Activated naive CD8-positive, alpha-beta T cell treated with anti-CD3 and anti-CD28 coated beads for 36 hours (primary cell): ENCODE results near the gene MAGEA9. TPM values are rescaled to one million over a fixed set of nuclear protein-coding genes. Genes with fewer than 3 reads are reported as not detected.
"Not testable (repeated sequence)": the region's sequence is repeated elsewhere in the genome, so short reads cannot be mapped to it uniquely, and the experiment has no call there.

Source experiments
- DNase-seq: peaks from one replicate; pipeline ENCODE4 v3.0.0; 2021
- H3K27ac Mint-ChIP-seq: one replicate; pipeline ENCODE4 v1.8.0; 2022; ENCODE audit warnings: mild to moderate bottlenecking, moderate library complexity, mixed read lengths
- H3K27me3 Mint-ChIP-seq: one replicate; pipeline ENCODE4 v1.8.0; 2022; ENCODE audit warnings: mild to moderate bottlenecking, mixed read lengths
- H3K36me3 Mint-ChIP-seq: one replicate; pipeline ENCODE4 v1.8.0; 2021; ENCODE audit warnings: mild to moderate bottlenecking, mixed read lengths
- H3K4me1 Mint-ChIP-seq: one replicate; pipeline ENCODE4 v1.8.0; 2021; ENCODE audit warnings: mixed read lengths
- H3K4me3 Mint-ChIP-seq: one replicate; pipeline ENCODE4 v1.8.0; 2022; ENCODE audit warnings: mild to moderate bottlenecking, moderate library complexity, mixed read lengths
- H3K9me3 Mint-ChIP-seq: one replicate; pipeline ENCODE4 v1.8.0; 2022; ENCODE audit warnings: mixed read lengths
- total RNA-seq, 2 experiments: library from RNA; stranded (reverse); gene quantifications; one replicate each; pipeline ENCODE4 v1.2.3, GENCODE V29; 2021

Gene MAGEA9
- total RNA-seq = not detected

GRCh38 chrX:149781727-149782126, at the start of gene MAGEA9:
Gene MAGEA9, plus strand, starts transcription at chrX:149781930. Its CDS starts 4,281 bp downstream, at chrX:149786211.
- H3K4me1 Mint-ChIP-seq, H3K27me3 Mint-ChIP-seq, H3K4me3 Mint-ChIP-seq, H3K27ac Mint-ChIP-seq, DNase-seq, H3K36me3 Mint-ChIP-seq, H3K9me3 Mint-ChIP-seq: not testable (repeated sequence)

- not testable (repeated sequence) for H3K4me3 Mint-ChIP-seq, H3K27me3 Mint-ChIP-seq, H3K27ac Mint-ChIP-seq, H3K9me3 Mint-ChIP-seq, DNase-seq, H3K36me3 Mint-ChIP-seq, H3K4me1 Mint-ChIP-seq
Observed at GRCh38 chrX:149742269-149742668, 39.5 kb upstream of the MAGEA9 start.

- not testable (repeated sequence) for H3K4me3 Mint-ChIP-seq, H3K27ac Mint-ChIP-seq, DNase-seq, H3K36me3 Mint-ChIP-seq, H3K27me3 Mint-ChIP-seq, H3K4me1 Mint-ChIP-seq, H3K9me3 Mint-ChIP-seq
Observed at GRCh38 chrX:149746390-149747007, 35.2 kb upstream of the MAGEA9 start.

GRCh38 chrX:149757206-149758067, 24.3 kb upstream of the MAGEA9 start:
- H3K27ac Mint-ChIP-seq = no peak overlapping the region
- H3K9me3 Mint-ChIP-seq = no peaks in the 10 kb centered on the region
- no peaks in the 10 kb centered on the region for H3K27me3 Mint-ChIP-seq
- no peaks in the 10 kb centered on the region for H3K36me3 Mint-ChIP-seq
- DNase-seq = no peak
- no peaks in the 10 kb centered on the region for H3K4me1 Mint-ChIP-seq
- H3K4me3 Mint-ChIP-seq = no peak overlapping the region

- no peaks in the 10 kb centered on the region for H3K4me1 Mint-ChIP-seq
- H3K27me3 Mint-ChIP-seq = no peaks in the 10 kb centered on the region
- H3K36me3 Mint-ChIP-seq = no peaks in the 10 kb centered on the region
- H3K9me3 Mint-ChIP-seq = no peaks in the 10 kb centered on the region
- no peak overlapping the region for H3K4me3 Mint-ChIP-seq
- H3K27ac Mint-ChIP-seq = no peak overlapping the region
- DNase-seq = no peak
Observed at GRCh38 chrX:149758068-149758714, 23.5 kb upstream of the MAGEA9 start.

- not testable (repeated sequence) for H3K9me3 Mint-ChIP-seq, H3K36me3 Mint-ChIP-seq, H3K27ac Mint-ChIP-seq, H3K4me3 Mint-ChIP-seq, DNase-seq, H3K4me1 Mint-ChIP-seq, H3K27me3 Mint-ChIP-seq
Observed at GRCh38 chrX:149758715-149759078, 23.0 kb upstream of the MAGEA9 start.

- no peak for DNase-seq
- H3K4me3 Mint-ChIP-seq = no peak overlapping the region
- no peaks in the 10 kb centered on the region for H3K4me1 Mint-ChIP-seq
- H3K27ac Mint-ChIP-seq = no peak overlapping the region
- H3K27me3 Mint-ChIP-seq = no peaks in the 10 kb centered on the region
- no peaks in the 10 kb centered on the region for H3K36me3 Mint-ChIP-seq
- H3K9me3 Mint-ChIP-seq = no peaks in the 10 kb centered on the region
Observed at GRCh38 chrX:149759824-149760223, 21.9 kb upstream of the MAGEA9 start.

GRCh38 chrX:149760965-149761364, 20.8 kb upstream of the MAGEA9 start:
- no peaks in the 10 kb centered on the region for H3K9me3 Mint-ChIP-seq

GRCh38 chrX:149761858-149762674, 19.7 kb upstream of the MAGEA9 start:
- H3K36me3 Mint-ChIP-seq, H3K27me3 Mint-ChIP-seq, H3K9me3 Mint-ChIP-seq, DNase-seq, H3K4me3 Mint-ChIP-seq, H3K4me1 Mint-ChIP-seq, H3K27ac Mint-ChIP-seq: not testable (repeated sequence)

More at GRCh38 chrX:149760965-149761364, 20.8 kb upstream of the MAGEA9 start:
- Mint-ChIP-seq H3K4me1 (no peaks in the 10 kb centered on the region), H3K4me3 (no peak overlapping the region), H3K27me3 (no peaks in the 10 kb centered on the region), H3K27ac (no peak overlapping the region), H3K36me3 (no peaks in the 10 kb centered on the region)
- DNase-seq = no peak

GRCh38 chrX:149762696-149763614, 18.8 kb upstream of the MAGEA9 start:
- Mint-ChIP-seq H3K4me3 (no peak overlapping the region), H3K36me3 (no peaks in the 10 kb centered on the region), H3K4me1 (no peaks in the 10 kb centered on the region), H3K9me3 (no peaks in the 10 kb centered on the region), H3K27ac (no peak overlapping the region), H3K27me3 (no peaks in the 10 kb centered on the region)
- no peak for DNase-seq

- not testable (repeated sequence) for H3K4me1 Mint-ChIP-seq, H3K9me3 Mint-ChIP-seq, H3K27ac Mint-ChIP-seq, H3K36me3 Mint-ChIP-seq, H3K4me3 Mint-ChIP-seq, DNase-seq, H3K27me3 Mint-ChIP-seq
Observed at GRCh38 chrX:149770344-149770743, 11.4 kb upstream of the MAGEA9 start.

GRCh38 chrX:149773026-149773425, 8.7 kb upstream of the MAGEA9 start:
- not testable (repeated sequence) for H3K27ac Mint-ChIP-seq, H3K36me3 Mint-ChIP-seq, H3K4me3 Mint-ChIP-seq, H3K27me3 Mint-ChIP-seq, H3K4me1 Mint-ChIP-seq, DNase-seq, H3K9me3 Mint-ChIP-seq

GRCh38 chrX:149773768-149774167, 8.0 kb upstream of the MAGEA9 start, which contains the start of gene HSFX1:
Gene HSFX1, plus strand, starts transcription at chrX:149774068. Its CDS starts 614 bp downstream, at chrX:149774682.
- H3K27me3 Mint-ChIP-seq, H3K4me3 Mint-ChIP-seq, H3K4me1 Mint-ChIP-seq, DNase-seq, H3K27ac Mint-ChIP-seq, H3K36me3 Mint-ChIP-seq, H3K9me3 Mint-ChIP-seq: not testable (repeated sequence)

- not testable (repeated sequence) for H3K9me3 Mint-ChIP-seq, H3K4me1 Mint-ChIP-seq, H3K4me3 Mint-ChIP-seq, H3K27ac Mint-ChIP-seq, DNase-seq, H3K27me3 Mint-ChIP-seq, H3K36me3 Mint-ChIP-seq
Observed at GRCh38 chrX:149777999-149778398, 3.7 kb upstream of the MAGEA9 start.
